Activated CD4-positive, alpha-beta T cell treated with anti-CD3 and anti-CD28 coated beads, Interleukin-10, Interleukin-2, amounts not matched to agents 100 ng/mL and 50 ng/mL, durations not matched to agents 16 hours and 8 hours (primary cell): ENCODE data around the gene CHST5.
"Not testable (repeated sequence)": the region's sequence is repeated elsewhere in the genome, so short reads cannot be mapped to it uniquely, and the experiment has no call there.

Experiments used
- DNase-seq: peaks from one replicate; pipeline ENCODE4 v3.0.0-alpha.2; 2020

Gene CHST5

GRCh38 chr16:75548456-75548855 lies 12.5 kb upstream of the CHST5 start:
- not testable (repeated sequence) for DNase-seq

DNA sequence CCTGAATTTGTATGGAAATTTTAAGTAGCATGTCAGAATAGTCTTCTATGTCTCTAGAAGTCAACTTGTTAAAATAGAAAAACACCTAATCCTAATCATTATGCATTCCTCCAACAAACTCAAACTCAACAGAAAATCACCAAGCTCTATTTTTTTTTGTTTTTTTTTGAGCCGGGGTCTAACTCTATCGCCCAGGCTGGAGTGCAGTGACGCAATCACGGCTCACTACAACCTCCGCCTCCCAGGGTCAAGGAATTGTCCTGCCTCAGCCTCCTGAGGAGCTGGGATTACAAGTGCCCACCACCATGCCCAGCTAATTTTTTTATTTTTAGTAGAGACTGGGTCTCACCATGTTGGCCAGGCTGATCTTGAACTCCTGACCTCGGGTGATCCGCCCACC lies 10.4 kb upstream of the CHST5 start:
- DNase-seq: no peak

DNA sequence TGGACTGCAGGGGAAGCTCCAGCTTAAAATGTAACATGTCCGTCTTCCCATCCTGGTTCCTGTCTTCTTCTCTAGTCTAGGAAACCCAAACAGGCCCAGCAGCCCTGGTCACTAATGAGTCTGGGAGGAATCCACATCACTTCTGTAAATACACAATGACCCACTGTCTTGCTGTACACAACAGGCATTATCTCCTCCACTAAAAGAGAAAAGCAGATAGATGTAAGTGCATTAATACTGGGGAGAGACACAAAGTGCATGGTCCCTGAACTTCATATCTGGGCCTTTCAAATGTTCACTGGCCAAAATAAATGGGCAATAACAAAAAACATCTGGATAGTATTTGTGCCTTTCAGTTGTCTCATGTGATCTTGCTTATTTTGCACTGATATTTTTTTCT lies 10.0 kb upstream of the CHST5 start:
- DNase-seq: not testable (repeated sequence)

DNA sequence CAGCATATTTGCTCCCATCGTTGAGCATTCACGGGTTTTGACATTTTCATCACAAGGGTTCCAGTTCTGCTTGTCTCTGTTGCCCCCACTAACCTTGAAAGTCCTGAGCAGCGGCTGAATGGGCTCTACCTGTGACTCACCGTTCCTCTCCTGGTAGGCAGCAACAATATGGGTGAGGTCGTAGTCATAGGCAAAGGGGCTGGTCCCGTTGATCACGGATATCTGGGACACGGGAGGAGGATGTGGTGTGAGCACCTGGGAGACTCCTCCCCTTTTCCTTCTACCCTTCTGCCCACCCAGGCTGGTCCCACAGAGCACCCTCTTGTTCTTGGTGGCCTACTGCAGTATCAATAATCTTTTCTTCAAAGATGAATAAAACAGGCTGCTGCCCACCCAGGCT lies 6.6 kb upstream of the CHST5 start:
- DNase-seq: not testable (repeated sequence)

GRCh38 chr16:75541236-75541635 lies 5.3 kb upstream of the CHST5 start:
- DNase-seq: no peak

DNA sequence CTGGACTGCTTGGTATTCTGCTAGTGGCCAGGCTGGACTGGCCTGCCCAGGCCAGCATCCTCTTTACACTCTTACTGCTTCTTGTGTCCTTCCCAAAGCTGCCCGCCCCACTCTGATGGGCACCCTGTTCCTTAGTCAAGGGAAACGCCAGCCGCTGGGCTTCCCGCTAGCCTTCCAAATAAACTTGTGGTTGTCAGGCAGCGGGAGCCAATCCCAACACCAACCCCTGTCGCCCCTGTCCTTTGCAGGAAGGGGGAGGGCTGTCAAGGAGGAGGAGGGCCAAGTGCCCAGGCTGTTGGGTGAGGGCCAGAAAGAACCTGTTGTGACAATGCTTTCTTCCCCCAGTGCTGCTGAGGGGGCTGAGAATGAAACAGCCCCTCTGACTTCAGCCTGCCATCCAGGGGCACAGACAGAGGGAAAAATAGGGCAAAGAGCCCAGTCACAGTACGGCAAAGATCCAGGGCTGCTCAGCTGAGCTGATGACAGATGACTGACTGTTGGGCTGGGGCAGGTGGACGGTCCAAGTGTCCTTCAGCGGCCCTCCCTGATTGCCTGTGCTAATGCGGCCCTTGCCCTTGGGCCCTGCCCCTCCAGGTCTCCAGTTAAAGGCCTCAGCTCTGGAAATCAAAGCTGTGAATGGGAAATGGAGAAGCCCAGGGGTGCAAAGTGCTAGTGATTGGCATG lies 3.1 kb upstream of the CHST5 start:
- DNase-seq: not testable (repeated sequence)

DNA sequence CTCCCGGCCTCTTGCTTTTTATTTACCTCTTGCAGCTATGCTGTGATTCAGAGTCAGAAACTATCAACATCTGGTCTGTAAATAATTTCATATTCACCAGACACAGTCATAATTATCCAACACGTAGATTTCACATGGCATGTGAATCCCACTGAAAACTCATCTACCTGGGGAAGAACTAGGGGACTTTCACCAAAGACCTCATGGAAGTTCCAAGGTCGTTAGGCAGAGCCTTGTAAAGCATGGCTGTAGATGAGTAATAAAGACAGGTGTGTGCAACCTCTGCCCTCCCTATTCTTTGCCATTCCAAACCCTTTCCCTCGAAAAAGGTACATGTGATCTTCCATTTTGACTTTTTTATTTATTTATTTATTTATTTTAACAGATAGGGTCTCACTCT lies 1.9 kb upstream of the CHST5 start:
- no peak for DNase-seq

DNA sequence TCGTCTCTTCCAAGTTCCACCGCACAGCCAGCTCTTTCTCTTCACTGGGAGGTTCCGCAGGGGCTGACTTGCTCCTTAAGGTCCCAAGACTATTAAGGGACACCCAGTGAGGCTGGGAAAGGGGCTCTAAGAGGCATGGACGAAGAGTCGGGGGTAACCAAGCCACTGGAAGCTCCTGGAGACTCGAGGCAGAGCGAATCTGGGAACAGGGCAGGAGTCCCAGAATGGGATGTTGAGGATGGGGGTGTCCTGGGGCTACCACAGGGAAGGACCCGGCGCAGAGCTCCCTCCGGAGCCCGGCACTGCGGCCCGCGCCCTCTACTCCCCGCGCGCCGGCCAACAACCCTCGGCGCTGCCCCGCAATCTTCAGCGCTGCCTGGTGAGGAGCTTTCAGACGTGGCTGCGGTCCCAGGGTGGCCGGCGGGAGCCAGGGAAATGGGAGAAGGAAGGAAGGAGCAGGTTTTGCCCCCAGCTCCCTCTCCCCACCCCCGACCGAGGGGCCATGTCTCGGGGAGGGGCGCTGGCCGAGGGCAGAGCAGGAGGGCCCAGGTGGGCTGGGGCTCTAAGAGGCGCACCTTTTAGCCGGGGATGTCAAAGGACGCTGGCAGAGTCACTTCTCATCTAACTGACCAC lies 581 bp downstream of the CHST5 start:
- DNase-seq: no peak

DNA sequence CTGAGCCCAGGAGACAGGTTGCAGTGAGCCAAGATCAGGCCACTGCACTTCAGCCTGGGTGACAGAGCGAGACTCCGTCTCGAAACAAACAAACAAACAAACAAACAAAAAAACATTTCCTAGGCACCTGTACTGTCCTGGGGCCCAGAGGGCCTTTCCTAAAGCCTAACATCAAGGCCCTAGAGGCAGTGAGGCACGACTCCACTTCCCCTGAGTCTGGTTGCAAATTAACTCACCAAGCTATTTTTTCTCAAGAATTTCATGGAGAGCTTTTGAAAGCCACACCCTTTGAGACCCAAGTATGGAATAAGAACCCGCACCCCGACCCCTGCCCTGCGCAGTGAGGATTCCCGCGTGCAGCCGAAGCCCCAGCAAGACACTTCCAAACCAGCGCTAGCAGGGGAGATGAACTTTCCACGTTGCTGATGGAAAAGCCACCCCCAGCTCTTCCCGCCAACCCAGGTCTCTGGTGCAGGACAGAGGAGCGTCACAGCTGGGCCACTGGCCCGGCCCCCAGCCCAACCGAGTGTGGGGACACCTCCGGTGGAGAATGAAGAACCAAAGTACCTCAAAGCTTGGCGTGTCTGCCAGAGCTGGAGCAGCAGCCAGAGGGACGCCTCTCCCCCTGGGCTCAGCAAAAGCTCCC lies 1.2 kb downstream of the CHST5 start:
- no peak for DNase-seq

DNA sequence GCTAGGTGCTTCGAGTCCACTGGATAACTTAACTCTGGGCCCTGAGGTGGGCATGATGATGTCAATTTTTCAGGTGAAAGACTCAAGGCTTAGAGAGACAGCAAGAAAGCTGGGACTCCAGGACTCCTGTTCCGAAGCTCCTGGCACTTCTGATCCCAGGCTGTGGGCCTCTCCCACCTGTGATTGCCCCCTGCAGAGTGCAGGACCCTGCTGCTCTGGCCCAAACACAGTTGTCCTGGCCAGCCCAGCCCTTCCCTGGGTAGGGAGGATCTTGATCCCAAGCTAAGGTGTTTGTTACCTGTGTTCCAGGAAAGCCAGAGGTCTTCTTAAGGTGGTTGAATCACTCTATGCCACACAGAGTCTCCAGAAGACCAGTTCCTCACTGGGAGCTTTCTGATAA lies 3.1 kb downstream of the CHST5 start:
- DNase-seq: no peak

DNA sequence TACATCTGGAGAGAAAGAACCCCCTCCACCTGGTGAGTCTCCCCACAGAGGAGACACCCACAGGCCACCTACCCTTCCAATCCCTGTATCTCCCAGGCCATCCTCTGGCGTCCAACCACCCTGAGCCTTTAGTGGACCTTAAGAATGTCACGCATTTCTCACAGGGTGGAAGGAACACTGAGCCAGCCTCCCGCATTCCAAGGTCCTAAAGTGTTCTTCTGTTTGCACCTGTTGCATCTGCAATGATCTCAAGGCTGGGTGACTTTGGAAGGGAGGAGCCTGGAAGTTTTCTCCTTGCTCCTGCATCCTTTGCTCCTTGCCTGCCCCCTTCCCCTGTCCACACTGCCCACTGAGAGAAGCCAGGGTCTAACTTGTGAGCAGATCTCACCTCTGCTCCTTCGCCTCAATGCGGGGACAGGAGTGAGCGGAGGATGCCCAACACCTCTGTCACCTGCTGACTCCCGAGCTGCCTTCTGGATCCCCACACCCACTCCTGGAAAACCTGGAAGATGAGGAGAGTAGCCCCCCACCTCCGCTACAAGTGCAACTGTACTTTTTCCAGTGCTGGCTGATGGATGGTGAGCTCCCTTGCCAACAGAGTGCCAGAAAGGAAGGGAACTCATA lies 3.7 kb downstream of the CHST5 start:
- no peak for DNase-seq

DNA sequence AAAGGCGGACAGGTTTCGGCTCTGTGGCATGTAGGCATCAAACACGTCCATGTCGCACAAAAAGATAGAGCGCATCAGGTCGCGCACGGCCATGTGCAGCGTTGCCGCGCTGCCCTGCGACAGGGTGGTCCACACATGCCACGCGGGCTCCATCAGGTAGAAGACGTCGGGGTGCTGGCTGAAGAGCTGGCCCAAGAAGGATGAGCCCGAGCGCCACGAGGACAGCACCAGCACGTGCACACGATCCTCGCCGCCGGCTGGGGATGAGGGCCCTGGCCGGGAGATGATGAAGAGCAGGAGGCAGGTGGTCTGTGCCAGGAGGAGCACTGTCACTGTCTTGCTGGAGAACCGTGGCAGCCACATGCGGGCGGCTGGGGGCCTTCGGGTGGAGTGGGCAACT lies 5.9 kb downstream of the CHST5 start:
- no peak for DNase-seq

GRCh38 chr16:75529056-75529905 lies 6.6 kb downstream of the CHST5 start:
- DNase-seq: no peak

DNA sequence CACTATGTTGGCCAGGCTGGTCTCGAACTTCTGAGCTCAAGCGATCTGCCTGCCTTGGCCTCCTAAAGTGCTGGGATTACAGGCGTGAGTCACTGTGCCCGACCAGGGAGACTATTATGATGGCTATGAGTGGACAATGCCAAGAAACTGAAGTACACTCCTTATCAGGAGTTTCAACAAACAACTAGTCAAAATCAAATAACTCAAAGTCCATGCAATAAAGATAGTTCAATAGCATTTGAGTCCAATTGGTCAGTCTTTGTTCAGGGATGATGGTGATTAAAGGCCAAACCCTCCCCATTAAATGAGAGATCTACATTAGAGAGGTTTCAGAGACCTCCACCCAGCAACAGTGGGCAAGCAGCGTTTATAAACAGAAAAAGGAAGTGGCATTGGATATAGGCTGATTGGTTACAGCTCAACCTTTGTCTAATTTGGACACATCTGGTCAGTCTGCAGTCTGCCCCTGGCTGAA lies 8.0 kb downstream of the CHST5 start:
- DNase-seq: no peak

GRCh38 chr16:75526032-75526790 lies 9.7 kb downstream of the CHST5 start:
- no peak for DNase-seq

DNA sequence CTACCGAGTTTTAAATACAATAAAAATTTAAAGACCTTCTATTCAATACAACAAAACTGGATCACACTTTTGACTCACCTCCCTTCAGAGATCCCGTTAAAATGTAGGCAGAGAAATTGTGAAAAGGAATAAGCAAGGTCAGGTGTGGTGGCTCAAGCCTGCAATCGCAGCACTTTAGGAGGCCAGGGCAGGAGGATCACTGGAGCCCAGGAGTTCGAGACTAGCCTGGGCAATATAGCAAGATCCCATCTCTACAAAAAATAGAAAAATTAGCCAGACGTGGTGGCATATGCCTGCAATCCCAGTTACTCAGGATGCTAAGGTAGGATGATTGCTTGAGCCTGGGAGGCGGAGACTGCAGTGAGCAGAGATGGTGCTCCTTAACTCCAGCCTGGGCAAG lies 16.7 kb downstream of the CHST5 start:
- no peak for DNase-seq

GRCh38 chr16:75516189-75516966 lies 19.5 kb downstream of the CHST5 start:
- peak; percentile 20 for DNase-seq

GRCh38 chr16:75514296-75514695 lies 21.6 kb downstream of the CHST5 start:
- DNase-seq: no peak

GRCh38 chr16:75506574-75506973 lies 29.3 kb downstream of the CHST5 start:
- no peak for DNase-seq

DNA sequence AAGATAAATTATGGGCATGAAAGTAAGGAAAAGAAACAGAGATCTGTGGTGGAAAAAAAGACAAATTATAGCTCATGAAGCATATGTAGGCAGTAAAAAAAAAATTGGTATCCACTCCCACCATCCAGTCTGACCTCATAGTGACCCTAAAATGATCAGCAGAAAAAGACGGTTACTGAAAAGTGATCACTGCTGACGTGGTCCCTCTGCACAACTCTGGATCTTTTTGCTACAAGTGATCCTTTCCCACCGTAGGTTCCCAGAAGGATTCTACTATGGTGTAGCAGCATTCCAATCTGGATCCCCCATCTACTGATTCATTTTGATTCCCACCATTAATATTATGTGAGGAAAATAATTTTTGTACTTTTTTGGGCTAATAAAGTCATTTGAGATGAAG lies 29.8 kb downstream of the CHST5 start:
- no peak for DNase-seq

- DNase-seq: no peak
These were observed 32.1 kb downstream of the CHST5 start for GRCh38 chr16:75503801-75504200.
